GM23338 (cell line): ENCODE results near the gene TMX2.

Experiments
- CREB1 ChIP-seq: fragments of 250-450 bp; sonication (Bioruptor Pico); IDR thresholded peaks from 2 replicates; pipeline ENCODE4 v1.5.0; 2020; ENCODE audit warnings: low read depth, mild to moderate bottlenecking, moderate library complexity
- CTCF ChIP-seq, 2 experiments: fragments of 200-600 bp in 1 of 2; sonication (generic) in 1 of 2; conservative IDR thresholded peaks; 2 replicates each; pipeline versions ENCODE4 v1.5.1 to v1.6.1; 2016 to 2017; ENCODE audit warnings: antibody characterized with exemption in 2 of 2, low read depth in 2 of 2, mild to moderate bottlenecking in 2 of 2, moderate library complexity in 1 of 2
- EZH2 ChIP-seq: fragments of 200-600 bp; sonication (generic); IDR thresholded peaks from one replicate; pipeline ENCODE4 v1.8.0; 2017; ENCODE audit warnings: antibody characterized with exemption, mild to moderate bottlenecking, low read depth; ENCODE audit not compliant: unreplicated experiment
- EZH2phosphoT487 ChIP-seq: fragments of 200-600 bp; sonication (generic); IDR thresholded peaks from one replicate; pipeline ENCODE4 v1.8.1; 2018; ENCODE audit warnings: antibody characterized with exemption; ENCODE audit not compliant: unreplicated experiment
- JUNB ChIP-seq: IDR thresholded peaks from one replicate; pipeline ENCODE4 v1.6.1; 2016; ENCODE audit warnings: antibody characterized with exemption; ENCODE audit not compliant: unreplicated experiment
- POLR2AphosphoS5 ChIP-seq: IDR thresholded peaks from 2 replicates; pipeline ENCODE4 v1.6.1; 2016; ENCODE audit warnings: antibody characterized with exemption, low read depth
- ZNF331 ChIP-seq: fragments of 250-450 bp; sonication (Bioruptor Pico); IDR thresholded peaks from 2 replicates; pipeline ENCODE4 v1.5.0; 2020; ENCODE audit warnings: low read depth, mild to moderate bottlenecking, moderate library complexity
- TF ChIP-seq, protein P1 (sequence below): IDR thresholded peaks from one replicate; pipeline ENCODE4 v1.6.1; 2018; ENCODE audit warnings: antibody characterized with exemption; ENCODE audit not compliant: unreplicated experiment

- TF ChIP-seq POLR2AphosphoS5 (no peak), EZH2phosphoT487 (no peak), EZH2 (no peak), CTCF (conservative IDR thresholded peaks at IDR 0.05; ENCODE audit: low read depth in 2 of 2) (no peak), CREB1 (CRISPR knock-in tag) (no peak), ZNF331 (CRISPR knock-in tag) (no peak), JUNB (no peak)
- TF ChIP-seq, protein P1, sequence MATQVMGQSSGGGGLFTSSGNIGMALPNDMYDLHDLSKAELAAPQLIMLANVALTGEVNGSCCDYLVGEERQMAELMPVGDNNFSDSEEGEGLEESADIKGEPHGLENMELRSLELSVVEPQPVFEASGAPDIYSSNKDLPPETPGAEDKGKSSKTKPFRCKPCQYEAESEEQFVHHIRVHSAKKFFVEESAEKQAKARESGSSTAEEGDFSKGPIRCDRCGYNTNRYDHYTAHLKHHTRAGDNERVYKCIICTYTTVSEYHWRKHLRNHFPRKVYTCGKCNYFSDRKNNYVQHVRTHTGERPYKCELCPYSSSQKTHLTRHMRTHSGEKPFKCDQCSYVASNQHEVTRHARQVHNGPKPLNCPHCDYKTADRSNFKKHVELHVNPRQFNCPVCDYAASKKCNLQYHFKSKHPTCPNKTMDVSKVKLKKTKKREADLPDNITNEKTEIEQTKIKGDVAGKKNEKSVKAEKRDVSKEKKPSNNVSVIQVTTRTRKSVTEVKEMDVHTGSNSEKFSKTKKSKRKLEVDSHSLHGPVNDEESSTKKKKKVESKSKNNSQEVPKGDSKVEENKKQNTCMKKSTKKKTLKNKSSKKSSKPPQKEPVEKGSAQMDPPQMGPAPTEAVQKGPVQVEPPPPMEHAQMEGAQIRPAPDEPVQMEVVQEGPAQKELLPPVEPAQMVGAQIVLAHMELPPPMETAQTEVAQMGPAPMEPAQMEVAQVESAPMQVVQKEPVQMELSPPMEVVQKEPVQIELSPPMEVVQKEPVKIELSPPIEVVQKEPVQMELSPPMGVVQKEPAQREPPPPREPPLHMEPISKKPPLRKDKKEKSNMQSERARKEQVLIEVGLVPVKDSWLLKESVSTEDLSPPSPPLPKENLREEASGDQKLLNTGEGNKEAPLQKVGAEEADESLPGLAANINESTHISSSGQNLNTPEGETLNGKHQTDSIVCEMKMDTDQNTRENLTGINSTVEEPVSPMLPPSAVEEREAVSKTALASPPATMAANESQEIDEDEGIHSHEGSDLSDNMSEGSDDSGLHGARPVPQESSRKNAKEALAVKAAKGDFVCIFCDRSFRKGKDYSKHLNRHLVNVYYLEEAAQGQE = no peak
Measured at GRCh38 chr11:57788703-57789088, 76.3 kb downstream of the TMX2 start.
